Activated CD4-positive, alpha-beta T cell treated with anti-CD3 and anti-CD28 coated beads, Interleukin-2, Interleukin-4, amounts not matched to agents 100 ng/mL and 50 ng/mL, durations not matched to agents 16 hours and 8 hours (primary cell): ENCODE data around the gene PPP1R13B.
"Not testable (repeated sequence)": the region's sequence is repeated elsewhere in the genome, so short reads cannot be mapped to it uniquely, and the experiment has no call there.

Source experiments
- DNase-seq: peaks from one replicate; pipeline ENCODE4 v3.0.0-alpha.2; 2020; ENCODE audit warnings: low spot score

PPP1R13B gene

DNA sequence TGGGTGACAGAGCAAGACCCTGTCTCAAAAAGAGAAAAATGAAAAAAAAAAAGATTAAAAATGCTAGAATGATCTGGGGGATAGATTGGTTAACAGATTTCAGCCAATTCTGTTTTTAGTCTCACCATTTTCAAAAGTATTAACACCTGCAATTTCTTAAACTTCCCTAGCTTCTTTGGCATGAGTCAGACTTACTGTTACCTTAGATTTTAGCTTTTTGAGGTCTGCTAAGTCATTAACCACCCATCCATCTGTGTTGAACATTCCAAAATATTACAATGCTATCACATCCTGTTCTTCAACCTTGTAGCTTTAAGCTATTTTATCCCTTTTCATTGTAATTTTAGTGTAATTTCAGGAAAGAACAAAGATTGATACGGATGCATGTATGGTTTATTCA is 59.3 kb downstream of the PPP1R13B start:
- no peak for DNase-seq

DNA sequence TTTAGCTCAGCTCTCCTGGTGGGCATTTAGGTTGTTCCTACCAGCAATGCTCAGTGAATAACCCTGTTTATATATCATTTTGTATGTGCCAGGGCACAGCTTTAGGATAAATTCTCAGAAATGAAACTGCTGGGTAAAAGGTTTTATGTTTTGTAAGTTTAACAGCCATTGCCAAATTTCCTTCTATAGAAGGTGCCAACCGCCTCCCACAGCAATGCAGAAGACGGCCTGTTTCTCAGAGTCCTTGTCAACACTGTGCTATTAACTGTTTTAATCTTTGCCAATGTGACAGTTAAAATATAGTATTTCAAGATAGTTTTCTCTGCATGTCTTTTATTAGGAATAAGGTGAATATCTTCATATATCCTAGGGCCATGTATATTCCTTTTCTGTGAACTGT is 65.0 kb downstream of the PPP1R13B start:
- DNase-seq, result no peak

DNA sequence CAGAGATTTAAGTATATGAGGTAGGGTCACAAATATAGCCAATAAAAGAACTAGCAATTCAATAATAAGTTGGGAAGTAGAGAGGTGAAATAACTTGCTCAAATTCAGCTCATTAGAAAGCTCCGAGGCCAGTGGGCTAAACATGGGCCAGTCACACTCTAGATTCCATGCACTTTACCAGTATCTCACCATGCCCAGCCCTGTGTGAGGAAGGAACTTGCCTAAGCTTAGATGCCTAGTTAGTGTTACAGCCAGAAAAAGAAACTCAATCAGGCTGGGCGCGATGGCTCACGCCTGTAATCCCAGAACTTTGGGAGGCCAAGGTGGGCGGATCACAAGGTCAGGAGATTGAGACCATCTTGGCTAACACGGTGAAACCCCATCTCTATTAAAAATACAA is 71.1 kb downstream of the PPP1R13B start:
- not testable (repeated sequence) for DNase-seq

DNA sequence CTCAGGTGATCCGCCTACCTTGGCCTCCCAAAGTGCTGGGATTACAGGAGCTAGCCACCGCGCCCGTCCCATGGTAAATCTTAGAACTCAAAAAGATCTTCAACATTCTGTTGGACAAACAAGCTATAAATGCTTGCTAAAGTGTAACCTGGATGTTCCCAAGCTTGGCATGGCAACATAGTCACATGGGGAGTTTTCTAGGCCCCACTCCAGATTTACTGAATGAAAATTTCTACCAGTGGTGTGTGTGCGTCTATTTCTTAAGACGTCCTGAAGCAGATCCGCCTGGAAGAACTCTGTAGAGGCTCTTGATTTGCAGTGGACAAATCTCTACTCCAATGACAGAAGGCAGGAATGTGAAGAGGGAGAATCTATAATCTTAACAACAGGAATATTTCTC is 71.9 kb downstream of the PPP1R13B start:
- no peak for DNase-seq

DNA sequence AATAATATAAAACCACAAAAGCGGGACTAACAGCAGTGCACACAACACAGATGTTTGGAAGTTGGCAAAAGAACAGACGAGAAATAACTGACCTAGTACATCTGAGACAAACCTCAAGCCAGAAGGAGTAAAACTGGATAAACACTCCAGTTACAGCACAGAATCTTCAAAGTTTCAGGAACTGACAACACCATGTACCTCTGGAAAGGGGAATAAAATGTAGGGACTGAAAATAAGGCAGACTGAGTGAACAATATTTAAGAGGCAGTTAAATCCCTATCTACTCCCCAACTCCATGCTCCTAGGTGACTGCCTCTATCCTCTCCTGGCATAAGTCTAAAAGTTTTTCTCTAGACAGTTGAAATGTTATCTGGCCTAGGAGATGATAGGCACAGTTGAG is 73.9 kb downstream of the PPP1R13B start:
- no peak for DNase-seq

DNA sequence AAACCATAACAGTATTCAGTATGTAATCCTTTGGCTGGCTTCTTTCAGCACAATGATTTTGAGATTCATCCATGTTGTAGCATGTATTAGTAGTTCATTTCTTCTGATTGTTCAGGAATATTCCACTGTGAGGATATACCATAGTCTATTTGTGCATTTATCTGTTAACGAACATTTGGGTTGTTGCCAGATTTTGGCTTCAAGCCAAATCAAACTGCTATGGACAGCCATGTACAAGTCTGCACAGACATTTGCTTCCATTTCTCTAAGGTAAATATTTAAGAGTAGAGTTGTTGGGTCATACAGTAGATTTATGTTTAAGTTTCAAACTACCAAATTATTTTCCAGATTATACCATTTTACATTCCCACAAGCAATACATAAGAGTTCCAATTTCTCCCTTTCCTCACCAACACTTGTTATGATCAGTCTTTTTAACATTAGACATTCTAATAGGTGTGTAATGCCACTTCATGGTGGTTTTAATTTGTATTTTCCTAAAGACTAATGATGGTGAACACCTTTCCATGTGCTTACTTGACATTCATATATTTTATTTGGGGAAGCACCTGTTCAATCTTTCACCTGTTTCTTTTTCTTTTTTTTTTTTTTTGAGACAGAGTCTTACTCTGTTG is 75.2 kb downstream of the PPP1R13B start:
- no peak for DNase-seq

DNA sequence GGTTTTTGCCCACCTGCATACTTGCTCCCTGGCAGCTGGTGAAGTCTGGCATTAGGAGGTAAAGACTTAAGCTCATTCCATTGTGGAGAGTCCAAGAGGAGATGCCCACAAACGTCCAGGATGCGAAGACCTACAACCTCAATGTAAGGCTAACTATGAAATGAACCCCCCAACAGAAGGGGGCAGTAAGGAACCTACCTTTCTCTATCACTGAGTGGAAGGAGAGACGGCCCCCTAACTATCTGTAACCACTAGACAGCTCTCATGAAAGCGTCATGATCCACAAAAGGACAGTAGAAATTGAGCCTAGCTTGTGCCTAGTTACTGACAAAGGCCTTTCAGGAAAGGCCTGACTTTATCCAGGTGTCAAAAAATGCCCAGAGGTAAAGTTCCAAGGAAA is 76.5 kb downstream of the PPP1R13B start:
- DNase-seq, result no peak

DNA sequence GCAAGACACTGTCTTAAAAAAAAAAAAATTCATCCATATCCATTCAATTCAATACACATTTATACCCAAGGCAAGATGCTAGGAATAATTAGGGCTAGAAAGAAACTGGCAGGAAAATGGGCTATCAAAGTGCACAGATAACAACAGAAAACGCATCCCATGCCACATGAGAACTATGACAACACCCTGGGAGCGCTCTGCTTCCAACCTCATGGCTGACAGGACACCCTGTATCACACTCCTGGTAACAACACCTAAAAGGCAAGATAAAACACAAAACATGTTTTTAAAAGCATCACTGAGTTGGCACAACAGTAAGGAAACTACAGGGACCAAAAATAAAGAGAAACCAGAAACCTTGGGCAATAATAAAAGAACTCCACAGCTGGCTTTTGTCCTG is 76.9 kb downstream of the PPP1R13B start:
- no peak for DNase-seq

DNA sequence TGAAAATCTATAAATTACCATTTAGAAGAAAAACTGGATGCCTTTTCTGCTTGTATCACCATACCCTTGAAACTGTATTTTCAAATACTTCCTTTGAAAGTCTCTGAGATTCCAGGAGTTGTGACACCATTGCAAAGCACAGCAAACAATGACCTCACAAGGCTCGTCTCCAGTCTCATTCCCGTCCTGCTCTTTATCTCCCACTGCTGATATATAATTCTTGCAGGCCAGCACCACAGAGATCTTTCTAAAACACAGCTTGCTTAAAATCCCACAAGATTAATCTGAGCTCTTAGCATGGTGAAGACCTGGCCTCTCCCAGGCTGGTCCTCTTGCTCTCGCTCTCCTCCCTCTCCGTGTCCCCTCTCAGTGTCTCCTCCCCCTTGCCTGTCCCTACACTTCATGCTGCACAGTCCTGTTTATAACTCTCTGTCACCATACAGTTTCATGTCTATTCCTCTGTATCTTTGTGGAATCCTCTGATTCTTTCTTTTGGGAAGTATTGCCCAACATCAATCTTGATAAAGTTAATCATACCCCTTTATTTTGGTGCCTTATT is 80.0 kb downstream of the PPP1R13B start:
- DNase-seq, result no peak

DNA sequence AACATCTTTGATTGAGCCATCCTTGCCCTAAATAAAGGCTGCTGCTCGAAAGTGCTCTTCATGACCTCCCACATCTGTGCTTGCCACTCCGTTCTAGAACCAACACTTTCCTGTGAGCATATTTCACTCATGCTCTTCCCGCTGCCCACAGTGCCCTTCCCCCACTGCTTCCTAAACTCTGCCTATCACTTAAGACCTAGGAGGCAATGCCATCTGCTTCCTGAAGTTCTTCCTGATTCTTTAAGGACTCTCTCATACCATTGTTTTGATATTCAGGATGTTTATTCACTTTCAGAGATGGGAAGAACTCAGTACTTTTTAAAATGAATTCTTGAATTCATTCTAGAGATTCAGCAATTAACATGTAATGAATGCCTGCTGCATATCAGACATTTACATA is 81.8 kb downstream of the PPP1R13B start:
- DNase-seq, result no peak

DNA sequence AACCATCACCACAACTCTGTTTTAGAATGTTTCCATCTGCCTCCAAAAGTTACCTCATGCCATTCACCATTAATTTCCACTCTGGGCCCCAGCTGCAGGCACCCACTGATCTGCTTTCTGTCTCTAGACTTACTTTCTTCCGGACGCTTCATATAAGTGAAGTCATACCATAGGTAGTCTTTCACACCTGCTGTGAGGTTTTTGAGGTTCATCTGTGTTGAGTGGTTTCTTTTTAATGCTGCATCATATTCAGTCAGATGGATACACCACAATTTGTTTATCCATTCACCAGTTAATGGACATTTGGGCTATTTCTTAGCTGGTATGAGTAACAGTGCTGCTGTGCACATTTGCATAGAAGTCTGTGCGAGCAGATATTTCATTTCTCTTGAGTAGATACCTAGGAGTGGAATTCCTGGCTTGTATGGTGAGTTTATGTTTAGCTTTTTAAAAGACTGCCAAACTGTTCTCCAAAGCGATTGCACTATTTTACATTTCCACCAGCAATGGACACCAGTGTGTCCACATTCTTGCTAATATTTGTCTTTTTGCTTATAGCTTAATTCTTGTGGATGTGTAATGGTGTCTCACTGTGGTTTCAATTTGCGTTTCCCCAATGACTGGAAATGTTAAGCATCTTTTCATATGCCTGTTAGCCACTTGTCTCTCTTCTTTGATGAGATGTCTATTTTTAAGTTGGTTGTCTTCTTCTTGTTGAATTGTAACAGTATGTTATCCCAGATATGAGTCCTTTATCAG is 83.5 kb downstream of the PPP1R13B start:
- DNase-seq, result peak; percentile 11

DNA sequence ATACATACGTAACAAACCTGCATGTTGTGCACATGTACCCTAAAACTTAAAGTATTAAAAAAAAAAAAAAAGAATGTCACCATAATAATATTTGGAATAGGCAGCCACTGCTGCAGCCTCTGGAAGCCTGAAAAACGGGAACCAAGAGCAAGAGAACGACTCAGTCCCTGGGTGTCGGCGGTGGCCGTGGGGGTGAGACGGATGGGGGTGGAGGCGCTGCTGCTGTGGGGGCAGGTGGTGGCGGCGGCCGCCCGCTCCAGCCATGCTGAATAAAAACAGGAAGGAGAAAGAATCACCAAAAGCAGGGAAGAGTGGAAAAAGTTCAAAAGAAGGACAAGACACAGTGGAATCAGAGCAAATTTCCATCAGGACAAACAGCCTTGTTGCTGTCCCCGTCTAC is 84.8 kb downstream of the PPP1R13B start:
- no peak for DNase-seq

DNA sequence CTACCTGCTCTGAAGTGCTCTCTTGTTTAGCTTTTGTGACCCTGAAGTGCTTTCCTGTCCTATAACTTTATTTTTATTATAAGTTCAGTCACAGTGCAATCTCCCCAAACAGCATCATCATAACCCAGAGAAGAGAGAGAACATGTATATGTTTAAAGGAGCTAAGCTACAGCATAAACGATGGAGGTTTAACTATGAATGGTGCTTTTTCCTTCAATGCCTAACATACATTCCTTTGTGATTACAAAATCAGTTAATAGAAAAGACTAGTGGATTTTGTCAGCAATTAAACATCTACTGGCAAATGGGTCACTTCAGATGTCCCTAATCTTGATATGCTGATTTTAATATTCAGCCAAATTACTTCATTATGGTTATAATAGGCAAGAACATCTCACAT is 85.3 kb downstream of the PPP1R13B start:
- DNase-seq, result no peak

DNA sequence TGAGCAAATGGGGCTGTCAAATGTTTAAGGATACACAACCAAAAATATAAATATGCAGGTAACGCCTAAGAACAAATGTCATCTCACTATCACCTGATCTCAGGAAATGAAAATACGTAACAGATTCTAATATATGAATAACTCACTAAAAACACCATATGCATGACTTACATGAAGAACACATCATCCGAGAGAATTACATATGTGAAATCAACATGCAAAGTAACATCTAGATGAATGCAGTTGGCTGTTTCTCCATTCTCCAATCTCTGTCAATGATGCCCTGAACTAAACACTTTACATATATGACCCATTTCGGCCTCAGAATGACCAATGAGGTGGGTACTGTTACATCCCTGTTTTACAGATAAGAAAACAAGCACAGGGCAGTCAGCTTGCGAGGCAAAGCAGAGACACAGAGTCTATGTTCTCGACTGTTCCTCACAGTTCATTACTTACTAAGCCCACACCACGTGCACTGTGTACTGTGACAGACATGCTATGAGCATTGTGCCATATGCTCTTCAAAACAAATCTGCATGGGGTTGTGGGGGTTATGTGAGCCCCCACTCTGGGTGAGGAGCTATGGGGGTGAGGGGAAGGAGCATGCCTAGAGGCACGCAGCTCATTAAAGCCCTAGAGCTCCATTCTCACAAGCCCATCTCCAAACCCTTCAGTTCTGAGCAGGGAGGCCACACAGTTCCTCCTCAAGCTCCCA is 89.2 kb downstream of the PPP1R13B start:
- DNase-seq, result no peak

DNA sequence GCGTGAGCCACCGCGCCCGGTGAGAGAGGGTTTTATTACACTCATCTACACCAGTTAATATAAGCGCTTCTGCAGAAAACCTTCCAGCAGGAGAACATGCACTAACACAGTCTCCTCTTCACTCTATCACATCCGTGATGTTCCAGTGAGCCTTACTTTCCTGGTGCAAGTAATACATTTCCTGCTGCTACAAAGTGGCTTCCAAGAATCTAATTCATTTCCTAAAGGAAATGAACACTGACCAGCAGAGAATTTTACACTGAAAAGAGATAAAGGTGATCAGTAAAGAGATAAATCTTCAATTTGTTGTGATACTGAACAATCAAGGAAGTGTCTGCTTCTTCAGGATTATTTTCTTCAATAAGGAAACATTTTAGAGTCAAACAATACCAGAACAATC is 92.3 kb downstream of the PPP1R13B start:
- no peak for DNase-seq

DNA sequence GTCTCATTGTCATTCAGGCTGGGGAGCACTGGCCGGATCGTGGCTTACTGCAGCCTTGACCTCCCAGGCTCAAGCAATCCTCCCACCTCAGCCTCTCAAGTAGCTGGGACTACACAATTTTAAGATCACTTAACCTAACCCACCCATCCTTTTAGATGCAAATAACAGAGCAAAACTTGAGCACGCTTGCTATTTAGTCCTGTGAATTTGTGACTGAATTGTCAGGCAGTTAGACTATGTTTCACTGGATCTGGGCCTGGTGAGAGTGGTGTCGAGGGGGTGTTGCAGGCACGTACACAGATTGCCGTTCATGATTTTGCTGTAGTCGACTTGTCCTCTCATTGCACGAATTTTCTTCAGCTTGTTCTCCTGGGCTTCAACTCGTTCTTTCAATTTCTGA is 93.6 kb downstream of the PPP1R13B start:
- no peak for DNase-seq

DNA sequence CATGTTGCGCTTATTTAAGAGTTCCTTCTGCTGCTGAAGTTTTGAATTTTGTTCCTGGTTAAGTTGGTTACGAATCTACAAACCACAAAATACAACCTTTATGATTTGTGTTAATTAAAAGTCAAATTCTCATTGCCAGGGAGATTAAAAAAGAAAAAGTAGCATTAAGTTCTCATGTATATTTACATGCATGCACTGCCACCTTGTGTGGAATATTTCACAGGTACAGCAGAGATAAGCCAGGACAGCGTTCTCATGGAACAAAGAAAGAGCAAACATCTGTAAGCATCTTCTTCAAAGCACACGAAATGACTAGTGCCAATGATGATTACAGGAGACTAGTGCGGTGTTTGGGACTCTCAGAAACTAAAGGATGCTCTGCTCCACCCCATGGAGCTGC is 97.5 kb downstream of the PPP1R13B start:
- DNase-seq, result no peak

DNA sequence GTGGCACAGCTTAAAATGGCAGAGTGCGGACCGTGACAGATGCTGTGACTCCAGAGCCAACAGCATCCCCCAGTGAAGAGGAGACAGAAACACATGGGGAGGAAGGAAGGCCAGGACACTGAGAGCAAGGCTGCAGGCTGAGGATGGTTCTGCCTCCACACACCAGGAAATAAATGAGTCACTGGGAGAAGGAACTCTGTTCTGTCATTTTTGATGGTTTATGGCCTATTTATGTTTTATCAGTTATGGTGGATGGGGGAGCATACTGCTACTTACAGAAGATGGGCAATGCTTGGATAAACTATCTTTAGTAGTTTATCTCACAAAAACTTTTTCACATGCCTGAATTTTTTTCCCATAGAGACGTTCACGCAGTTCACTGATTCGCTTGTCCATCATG is 97.9 kb downstream of the PPP1R13B start:
- no peak for DNase-seq

DNA sequence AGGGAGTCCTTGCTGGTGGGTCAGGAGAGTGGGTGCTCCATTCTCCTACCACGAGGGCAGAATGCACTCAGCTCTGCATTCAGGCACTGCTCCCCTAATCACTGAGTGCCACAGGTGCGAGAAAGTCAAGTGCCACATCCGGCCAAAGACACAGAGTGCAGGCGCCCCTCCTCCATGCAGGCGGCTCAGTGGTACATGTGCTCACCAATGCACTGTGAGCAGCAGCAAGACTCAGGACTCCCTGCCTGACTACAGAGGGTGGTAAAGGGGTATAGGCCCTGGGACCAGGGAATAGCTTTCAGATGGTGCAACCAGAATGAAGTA is 98.9 kb downstream of the PPP1R13B start:
- DNase-seq, result peak; percentile 51

DNA sequence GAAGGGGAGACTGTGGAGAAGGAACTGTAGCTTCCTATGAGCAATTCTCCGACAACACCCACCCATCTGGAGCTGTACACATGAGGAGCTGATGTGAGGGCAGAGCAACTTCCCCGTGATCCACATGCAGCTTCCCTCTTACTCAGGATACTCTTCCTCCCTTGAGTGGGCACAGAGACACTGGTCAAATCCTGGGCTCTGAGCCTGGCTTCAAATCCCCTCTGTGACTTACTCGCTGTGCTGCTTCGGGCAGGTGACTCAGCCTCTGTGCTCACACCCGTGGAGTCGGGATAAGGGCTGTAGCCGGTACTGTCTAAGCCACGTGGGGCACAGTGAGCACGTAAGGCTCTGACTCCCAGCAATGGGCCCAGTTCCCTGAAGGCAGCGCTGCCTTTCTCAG is 100.7 kb downstream of the PPP1R13B start:
- DNase-seq, result no peak

DNA sequence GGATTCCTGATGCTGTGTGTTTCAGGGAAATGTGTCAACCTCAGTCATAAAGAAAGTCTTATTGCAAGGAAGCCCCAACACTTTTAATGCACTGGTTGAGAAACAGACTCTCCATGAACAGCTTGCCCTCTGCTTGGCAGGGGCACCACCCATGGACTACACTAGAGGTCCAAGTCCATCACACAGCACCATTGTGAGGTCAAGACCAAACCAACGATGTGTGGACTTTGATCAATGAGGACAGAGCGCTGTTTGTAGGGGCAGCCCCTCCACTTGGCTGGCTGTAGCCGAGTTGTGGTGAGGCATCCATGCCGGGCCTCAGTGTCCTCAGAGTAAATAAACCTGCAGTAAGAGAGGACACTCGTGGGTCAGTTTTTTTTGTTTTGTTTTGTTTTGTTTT is 102.0 kb downstream of the PPP1R13B start:
- DNase-seq, result no peak

DNA sequence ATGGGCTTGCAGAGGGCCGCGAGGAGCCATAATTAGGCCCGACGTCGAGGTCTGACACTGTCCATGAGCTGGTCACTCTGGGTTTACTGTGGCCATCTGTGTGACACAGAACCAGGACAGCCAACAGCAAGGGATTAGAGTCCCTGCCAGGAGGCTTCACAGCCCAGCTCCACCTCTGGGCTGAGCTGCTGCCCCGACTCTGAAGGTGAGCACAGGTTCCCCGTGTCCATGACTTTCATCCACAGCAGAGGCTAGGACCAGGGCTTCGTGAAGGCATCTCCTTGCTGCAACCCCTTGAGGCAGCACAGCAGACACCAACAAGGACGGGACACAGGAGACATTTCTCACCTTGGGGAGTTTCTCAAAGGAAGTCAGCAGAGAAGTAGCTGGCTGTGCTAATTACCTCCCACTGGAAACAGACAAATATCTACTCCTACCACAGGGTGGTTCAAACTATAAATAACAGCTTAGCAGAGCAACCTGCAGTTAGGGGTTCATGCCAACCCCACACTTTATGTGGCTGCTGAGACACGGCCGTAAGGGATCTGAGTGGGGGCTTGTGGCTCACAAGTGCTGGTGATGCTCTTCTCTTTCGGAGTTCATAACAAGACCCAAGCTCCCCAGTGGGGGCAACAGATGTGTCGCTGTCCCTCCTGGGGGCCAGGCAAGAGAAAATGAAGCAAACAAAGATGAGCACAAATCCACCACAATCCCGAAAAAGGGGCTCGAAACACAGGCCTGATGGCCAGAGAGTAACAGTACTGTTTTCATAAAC is 102.6 kb downstream of the PPP1R13B start:
- no peak for DNase-seq
